Breast epithelium (tissue), 4 donors: ENCODE data around the gene CALU. TPM values are rescaled to one million over a fixed set of nuclear protein-coding genes. Genes with fewer than 3 reads are reported as not detected.
A peak's percentile ranks its signal among the peaks of the same experiment; 100 is the strongest.

Source experiments
- DNase-seq, 2 donors: peaks; one replicate each; pipeline ENCODE4 v3.0.0-alpha.2; 2019; ENCODE audit warnings: low spot score in 2 of 2
- H3K27ac ChIP-seq, 2 donors: fragments of 200-600 bp; sonication (generic) in 1 of 2; one replicate each; pipeline ENCODE4 v1.5.1; 2016 to 2019; ENCODE audit warnings: mild to moderate bottlenecking in 1 of 2
- H3K27me3 ChIP-seq, 2 donors: fragments of 200-600 bp; sonication (generic) in 1 of 2; one replicate each; pipeline versions ENCODE4 v1.5.1 to v1.6.0; 2017 to 2019; ENCODE audit warnings: control low read depth in 1 of 2, mild to moderate bottlenecking in 1 of 2
- H3K36me3 ChIP-seq: fragments of 200-600 bp; one replicate; pipeline ENCODE4 v1.5.1; 2019
- H3K4me1 ChIP-seq, 2 donors: fragments of 200-600 bp; sonication (generic); one replicate each; pipeline ENCODE4 v1.5.1; 2016 to 2019; ENCODE audit warnings: control low read depth in 1 of 2
- H3K4me3 ChIP-seq, 3 donors: fragments of 200-600 bp; sonication (generic); 1 replicate in 2 of 3; 2 replicates in 1 of 3; pipeline ENCODE4 v1.5.1; 2016 to 2019; ENCODE audit warnings: mild to moderate bottlenecking in 3 of 3, moderate library complexity in 2 of 3
- H3K9me3 ChIP-seq, 2 donors: fragments of 200-600 bp; sonication (generic) in 1 of 2; one replicate each; pipeline ENCODE4 v1.5.1; 2016 to 2019; ENCODE audit warnings: control low read depth in 1 of 2
- CTCF ChIP-seq, 3 donors: fragments of 450-650 bp; IDR thresholded peaks; one replicate each; pipeline ENCODE4 v1.5.1; 2016 to 2017; ENCODE audit warnings: antibody characterized with exemption in 3 of 3, mild to moderate bottlenecking in 3 of 3, moderate library complexity in 3 of 3
- POLR2A ChIP-seq: fragments of 450-650 bp; IDR thresholded peaks from one replicate; pipeline ENCODE4 v1.6.1; 2016; ENCODE audit warnings: antibody characterized with exemption, mild to moderate bottlenecking, moderate library complexity
- POLR2AphosphoS5 ChIP-seq, 3 donors: sonication (generic); formaldehyde crosslinking; IDR thresholded peaks; one replicate each; pipeline ENCODE4 v1.6.1; 2017; ENCODE audit warnings: antibody characterized with exemption in 3 of 3
- intact Hi-C: fragments of 100-400 bp; cut with DNase I; formaldehyde crosslinking; loops from one replicate; pipeline ENCODE4 v1.15.1; 2023; ENCODE audit warnings: low total_unique reads
- total RNA-seq, 3 donors: library from RNA; depleted of rRNA; stranded (reverse); fragments of >200 nt; gene quantifications; one replicate each; pipeline ENCODE4 v1.1.0, GENCODE V29; 2016

CALU gene
- total RNA-seq, 3 donors from 2014 or later, result 79.3 to 124 (median 104) TPM

- Histone ChIP-seq H3K36me3 (no peaks in the 10 kb centered on the region), H3K4me3 (peak overlapping the region in 2 of 3 donors; percentile 89 to 91), H3K27me3 (no peaks in the 10 kb centered on the region), H3K9me3 (no peaks in the 10 kb centered on the region), H3K27ac (peak overlapping the region in 1 of 2 donors; percentile 14), H3K4me1 (peaks cover 0 to 10% of the 10 kb centered on the region in 2 donors)
- no peak for DNase-seq
- TF ChIP-seq POLR2A (no peak), CTCF (IDR thresholded peaks at IDR 0.05) (no peak), POLR2AphosphoS5 (IDR thresholded peaks at IDR 0.05) (no peak)
- intact Hi-C loops, result no loop called here
Measured at GRCh38 chr7:128740996-128741395, 1.8 kb downstream of the CALU start.

GRCh38 chr7:128741491-128741890 lies 2.3 kb downstream of the CALU start:
- TF ChIP-seq CTCF (IDR thresholded peaks at IDR 0.05), result no peak
- no peak for TF ChIP-seq POLR2AphosphoS5 (IDR thresholded peaks at IDR 0.05)
- TF ChIP-seq POLR2A, result no peak
- no peak for DNase-seq
- Histone ChIP-seq H3K9me3 (no peaks in the 10 kb centered on the region), H3K36me3 (no peaks in the 10 kb centered on the region), H3K27ac (no peak overlapping the region), H3K4me1 (peaks cover 0 to 10% of the 10 kb centered on the region in 2 donors), H3K4me3 (peak overlapping the region in 1 of 3 donors; percentile 89), H3K27me3 (no peaks in the 10 kb centered on the region)
- intact Hi-C loops, result no loop called here

- peaks cover 0 to 10% of the 10 kb centered on the region in 2 donors for H3K4me1 ChIP-seq
- no peaks in the 10 kb centered on the region for H3K27me3 ChIP-seq
- no peak for TF ChIP-seq CTCF (IDR thresholded peaks at IDR 0.05)
- no peak for TF ChIP-seq POLR2A
- no peak for TF ChIP-seq POLR2AphosphoS5 (IDR thresholded peaks at IDR 0.05)
- DNase-seq, result no peak
- no peak overlapping the region for H3K27ac ChIP-seq
- H3K9me3 ChIP-seq, result no peaks in the 10 kb centered on the region
- intact Hi-C loops, result no loop called here
- H3K4me3 ChIP-seq, result no peak overlapping the region
- H3K36me3 ChIP-seq, result no peaks in the 10 kb centered on the region
Measured at GRCh38 chr7:128742206-128742605, 3.0 kb downstream of the CALU start.

- H3K36me3 ChIP-seq, result no peaks in the 10 kb centered on the region
- H3K27ac ChIP-seq, result no peak overlapping the region
- no peak overlapping the region for H3K4me3 ChIP-seq
- TF ChIP-seq POLR2AphosphoS5 (IDR thresholded peaks at IDR 0.05), result no peak
- TF ChIP-seq POLR2A, result no peak
- no peak for TF ChIP-seq CTCF (IDR thresholded peaks at IDR 0.05)
- H3K4me1 ChIP-seq, result peaks cover 0 to 10% of the 10 kb centered on the region in 2 donors
- DNase-seq, result no peak
- intact Hi-C loops, result no loop called here
- no peaks in the 10 kb centered on the region for H3K9me3 ChIP-seq
- H3K27me3 ChIP-seq, result no peaks in the 10 kb centered on the region
Measured at GRCh38 chr7:128743112-128743772, 4.1 kb downstream of the CALU start.

- DNase-seq, result no peak
- H3K36me3 ChIP-seq, result no peaks in the 10 kb centered on the region
- no peak overlapping the region for H3K4me3 ChIP-seq
- TF ChIP-seq CTCF (IDR thresholded peaks at IDR 0.05) (no peak), POLR2A (no peak), POLR2AphosphoS5 (IDR thresholded peaks at IDR 0.05) (no peak)
- peaks cover 0 to 10% of the 10 kb centered on the region in 2 donors for H3K4me1 ChIP-seq
- no peak overlapping the region for H3K27ac ChIP-seq
- H3K27me3 ChIP-seq, result no peaks in the 10 kb centered on the region
- intact Hi-C loops, result no loop called here
- no peaks in the 10 kb centered on the region for H3K9me3 ChIP-seq
Measured at GRCh38 chr7:128744366-128744905, 5.3 kb downstream of the CALU start.
